Measurements from ENCODE around the gene ACYP2.

DNA sequence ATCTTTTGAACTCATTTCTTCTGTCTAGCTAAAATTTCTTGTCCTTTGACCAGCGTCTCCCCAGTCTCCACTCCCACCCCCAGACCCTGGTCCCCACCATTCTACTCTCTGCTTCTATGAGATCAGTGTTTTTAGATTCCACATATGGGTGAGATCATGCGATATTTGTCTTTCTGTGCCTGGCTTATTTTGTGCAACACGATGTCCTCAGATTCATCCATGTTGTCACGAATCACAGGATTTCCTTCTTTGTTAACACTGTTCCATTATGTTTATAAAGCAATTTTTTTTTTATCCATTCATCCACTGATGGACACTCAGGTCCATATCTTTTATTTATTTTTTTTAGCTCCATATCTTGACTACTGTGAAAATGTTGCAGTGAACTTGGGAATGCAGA is 16.0 kb upstream of the ACYP2 start:
- TF ChIP-seq POLR2A (IDR thresholded peaks at IDR 0.05; ENCODE audit: low read length): no peak
- TF ChIP-seq GATA1 (IDR thresholded peaks at IDR 0.05; ENCODE audit: low read depth, low read length): no peak
